Stomach smooth muscle (tissue), 2 donors: Measurements from ENCODE around the gene EOLA2.
"Not testable (repeated sequence)": the region's sequence is repeated elsewhere in the genome, so short reads cannot be mapped to it uniquely, and the experiment has no call there.

Experiments used
- H3K27ac ChIP-seq: one replicate; pipeline ENCODE4 v1.7.0; 2013; ENCODE audit warnings: mild to moderate bottlenecking, low read length, inconsistent platforms
- H3K27me3 ChIP-seq, 2 donors: one replicate each; pipeline ENCODE4 v1.7.0; 2013; ENCODE audit warnings: low read length in 2 of 2; ENCODE audit not compliant: insufficient read depth in 2 of 2, control insufficient read depth in 1 of 2
- H3K36me3 ChIP-seq, 2 donors: one replicate each; pipeline ENCODE4 v1.7.0; 2013; ENCODE audit warnings: low read length in 2 of 2; ENCODE audit not compliant: control insufficient read depth in 2 of 2, insufficient read depth in 2 of 2
- H3K4me1 ChIP-seq: one replicate; pipeline ENCODE4 v1.7.0; 2013; ENCODE audit warnings: low read length; ENCODE audit not compliant: control insufficient read depth, insufficient read depth
- H3K4me3 ChIP-seq, 2 donors: one replicate each; pipeline ENCODE4 v1.7.0; 2013; ENCODE audit warnings: low read length in 2 of 2
- H3K9ac ChIP-seq, 2 donors: one replicate each; pipeline ENCODE4 v1.7.0; 2013; ENCODE audit warnings: low read length in 2 of 2, mild to moderate bottlenecking in 1 of 2
- H3K9me3 ChIP-seq, 2 donors: one replicate each; pipeline ENCODE4 v1.7.0; 2013; ENCODE audit warnings: low read length in 2 of 2; ENCODE audit not compliant: control insufficient read depth in 2 of 2
- donor health status: healthy.
- donor health status: Pancreatic carcinoma.

The EOLA2 gene

GRCh38 chrX:149909324-149910177 lies 28.7 kb downstream of the EOLA2 start:
- no peak overlapping the region for H3K9ac ChIP-seq
- H3K36me3 ChIP-seq = no peaks in the 10 kb centered on the region
- no peaks in the 10 kb centered on the region for H3K27me3 ChIP-seq
- H3K9me3 ChIP-seq = peaks cover 0 to 2% of the 10 kb centered on the region in 2 donors
- H3K4me1 ChIP-seq = no peaks in the 10 kb centered on the region
- no peak overlapping the region for H3K4me3 ChIP-seq
- no peak overlapping the region for H3K27ac ChIP-seq

GRCh38 chrX:149908727-149909126 lies 29.6 kb downstream of the EOLA2 start:
- Histone ChIP-seq H3K27ac (no peak overlapping the region), H3K4me1 (no peaks in the 10 kb centered on the region), H3K36me3 (no peaks in the 10 kb centered on the region)

GRCh38 chrX:149908308-149908707 lies 30.0 kb downstream of the EOLA2 start:
- Histone ChIP-seq H3K9me3 (no peaks in the 10 kb centered on the region), H3K9ac (no peak overlapping the region), H3K4me1 (no peaks in the 10 kb centered on the region), H3K27me3 (no peaks in the 10 kb centered on the region), H3K27ac (no peak overlapping the region), H3K4me3 (no peak overlapping the region), H3K36me3 (no peaks in the 10 kb centered on the region)

More at GRCh38 chrX:149908727-149909126, 29.6 kb downstream of the EOLA2 start:
- H3K9ac ChIP-seq = no peak overlapping the region
- H3K27me3 ChIP-seq = no peaks in the 10 kb centered on the region
- H3K9me3 ChIP-seq = no peaks in the 10 kb centered on the region
- no peak overlapping the region for H3K4me3 ChIP-seq

GRCh38 chrX:149903889-149904748 lies 34.2 kb downstream of the EOLA2 start:
- Histone ChIP-seq H3K4me1 (no peaks in the 10 kb centered on the region), H3K27ac (no peak overlapping the region), H3K9ac (no peak overlapping the region), H3K27me3 (no peaks in the 10 kb centered on the region), H3K36me3 (no peaks in the 10 kb centered on the region), H3K9me3 (no peaks in the 10 kb centered on the region), H3K4me3 (no peak overlapping the region)

GRCh38 chrX:149898554-149898953 lies 39.7 kb downstream of the EOLA2 start:
- H3K27me3 ChIP-seq = no peaks in the 10 kb centered on the region
- H3K4me1 ChIP-seq = no peaks in the 10 kb centered on the region
- no peak overlapping the region for H3K27ac ChIP-seq
- H3K9me3 ChIP-seq = no peaks in the 10 kb centered on the region
- no peak overlapping the region for H3K9ac ChIP-seq
- H3K4me3 ChIP-seq = no peak overlapping the region
- H3K36me3 ChIP-seq = no peaks in the 10 kb centered on the region

- not testable (repeated sequence) for H3K9ac ChIP-seq, H3K9me3 ChIP-seq, H3K27ac ChIP-seq, H3K4me3 ChIP-seq, H3K4me1 ChIP-seq, H3K27me3 ChIP-seq, H3K36me3 ChIP-seq
Observed at GRCh38 chrX:149890828-149891227, 47.5 kb downstream of the EOLA2 start.
